GM19372 (cell line): ENCODE measurements around the gene NLRP1.

Experiments used
- ATAC-seq: cut with Tn5 transposase; IDR thresholded peaks from one replicate; pipeline ENCODE4 v1.9.1; 2021; ENCODE audit warnings: mild to moderate bottlenecking, low read depth, moderate library complexity; ENCODE audit not compliant: unreplicated experiment

Gene NLRP1

DNA sequence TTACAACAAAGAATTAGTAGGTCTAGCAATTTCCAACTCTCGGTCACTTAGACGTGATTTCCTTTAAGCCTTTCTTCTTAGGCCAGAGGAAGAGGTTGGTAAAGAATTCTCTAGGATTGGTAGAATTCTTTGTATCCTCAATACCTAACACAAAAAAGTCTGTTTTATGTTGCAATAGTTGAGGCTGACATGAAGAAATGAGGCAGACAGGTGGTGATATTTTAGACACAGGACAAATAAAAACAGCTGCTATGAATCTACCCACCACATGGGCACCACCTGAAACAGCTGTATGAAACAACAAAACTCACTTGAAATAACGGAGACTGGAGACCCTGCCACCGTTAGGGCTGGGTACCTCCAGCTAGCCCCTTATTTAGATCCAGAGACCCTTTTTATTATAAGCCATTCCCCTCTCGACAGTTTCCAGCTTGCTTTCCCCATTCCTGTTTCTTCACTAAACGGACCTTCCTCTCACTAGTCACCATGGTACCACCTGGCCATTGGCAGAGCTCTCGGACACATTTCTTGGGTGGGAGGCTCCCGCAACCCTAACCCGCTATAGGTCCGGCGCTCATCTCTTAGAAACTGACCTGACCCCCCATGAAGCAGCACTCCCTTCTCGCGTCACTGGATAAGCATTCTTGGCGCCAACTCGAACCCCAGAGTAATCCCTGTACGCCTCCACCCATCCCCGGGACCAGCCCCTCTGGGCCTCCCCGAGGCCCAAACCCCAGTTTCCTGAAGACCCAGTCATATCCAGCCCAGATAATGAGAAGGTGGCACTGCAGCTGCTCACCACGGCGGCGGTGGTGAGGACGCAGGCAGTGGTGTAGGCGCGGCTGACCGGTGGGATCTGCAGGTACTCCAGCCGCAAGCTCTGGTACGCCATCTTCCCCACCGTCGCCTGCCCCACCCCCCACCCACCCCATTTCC, 98.8 kb downstream of the NLRP1 start, which contains the start of gene DERL2:
DERL2 (minus strand) TSS at position 909 of the 936 bp plus-strand sequence; CDS start at position 892, 17 bp downstream.
- ATAC-seq = no peak

DNA sequence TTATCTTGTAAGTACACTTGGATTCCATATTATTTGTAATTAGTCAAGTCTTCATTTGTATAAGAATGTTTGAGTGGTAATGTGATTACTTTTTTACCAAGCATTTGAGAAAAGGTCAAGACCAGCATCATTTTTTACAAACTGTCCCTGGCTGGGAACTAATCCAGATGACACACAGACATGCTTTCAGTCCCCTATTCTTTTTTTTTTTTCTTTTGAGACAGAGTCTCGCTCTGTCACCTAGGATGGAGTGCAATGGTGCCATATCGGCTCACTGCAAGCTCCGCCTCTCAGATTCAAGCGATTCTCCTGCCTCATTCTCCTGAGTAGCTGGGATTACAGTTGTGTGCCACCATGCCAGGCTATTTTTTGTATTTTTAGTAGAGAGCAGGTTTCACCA, 102.9 kb downstream of the NLRP1 start:
- no peak for ATAC-seq

DNA sequence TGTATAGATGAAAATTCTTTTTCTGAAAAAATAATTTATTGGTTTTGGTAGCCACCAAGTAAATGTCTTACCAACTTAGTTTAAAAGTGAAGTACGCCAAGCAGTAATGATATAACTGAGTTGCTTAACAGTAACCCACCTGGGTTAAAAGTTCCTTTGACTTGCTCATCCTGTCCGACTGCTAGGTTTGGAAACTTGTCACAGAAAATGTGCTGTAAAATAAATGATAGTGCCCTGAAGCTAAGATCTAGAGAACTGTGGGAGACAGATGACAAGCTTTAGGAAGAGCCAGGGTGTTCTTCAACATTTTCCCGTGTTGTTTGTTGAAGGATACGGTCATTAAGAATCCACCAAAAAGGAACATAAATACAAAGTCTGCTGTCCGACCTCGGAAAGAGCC, 103.3 kb downstream of the NLRP1 start:
- ATAC-seq = no peak

DNA sequence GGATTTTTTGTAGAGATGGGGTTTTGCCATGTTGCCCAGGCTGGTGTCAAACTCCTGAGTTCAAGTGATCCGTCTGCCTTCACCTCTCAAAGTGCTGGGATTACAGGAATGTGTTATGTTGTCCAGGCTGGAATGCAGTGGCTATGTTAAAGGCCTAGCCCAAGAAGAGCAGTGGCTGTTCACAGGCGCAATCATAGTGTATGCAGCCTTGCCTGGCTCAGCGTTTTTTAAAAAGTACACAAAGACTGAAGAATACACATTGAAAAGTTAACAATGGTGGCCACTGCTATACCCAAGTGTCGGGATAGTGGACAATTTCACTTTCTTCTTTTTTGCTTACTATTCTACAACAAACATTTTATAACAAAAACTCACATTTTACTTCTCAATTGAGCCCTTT, 105.3 kb downstream of the NLRP1 start:
- ATAC-seq = no peak

DNA sequence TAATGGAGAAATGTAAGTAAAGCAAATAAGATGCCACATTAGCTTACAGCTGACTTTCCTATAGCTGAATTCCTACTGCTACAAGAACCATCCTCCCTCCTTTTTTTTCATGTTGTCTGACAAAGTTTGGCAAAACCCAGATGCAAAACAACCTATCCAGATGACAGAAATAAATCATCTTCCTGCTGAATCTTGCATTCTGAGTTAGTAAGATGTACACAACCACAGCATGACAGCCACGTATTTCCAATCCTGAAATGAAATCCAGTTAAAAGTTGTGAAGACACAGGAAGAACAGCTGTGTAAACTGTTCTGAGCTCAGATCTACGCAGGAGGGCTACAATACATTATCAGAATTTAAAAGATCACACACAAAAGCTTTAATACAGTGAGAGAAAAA, 110.4 kb downstream of the NLRP1 start:
- ATAC-seq = no peak

DNA sequence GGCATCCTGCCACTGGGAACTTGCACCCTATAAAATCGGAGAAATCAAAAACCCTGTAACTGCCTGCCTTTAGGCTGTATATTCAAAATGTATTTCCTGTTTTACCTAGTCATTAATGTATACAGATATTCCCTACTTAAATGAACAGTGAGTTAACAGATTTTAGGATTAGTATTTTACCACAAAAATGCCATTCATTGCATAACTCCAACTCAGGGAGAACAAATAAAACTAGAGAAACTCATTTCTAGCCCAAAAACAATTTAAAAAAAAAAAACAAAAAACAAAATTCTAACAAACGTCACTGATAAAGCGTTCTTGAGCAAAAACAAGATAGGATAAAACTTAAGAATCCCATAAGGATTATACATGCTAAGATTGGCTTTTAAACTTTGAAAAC, 111.8 kb downstream of the NLRP1 start:
- no peak for ATAC-seq

DNA sequence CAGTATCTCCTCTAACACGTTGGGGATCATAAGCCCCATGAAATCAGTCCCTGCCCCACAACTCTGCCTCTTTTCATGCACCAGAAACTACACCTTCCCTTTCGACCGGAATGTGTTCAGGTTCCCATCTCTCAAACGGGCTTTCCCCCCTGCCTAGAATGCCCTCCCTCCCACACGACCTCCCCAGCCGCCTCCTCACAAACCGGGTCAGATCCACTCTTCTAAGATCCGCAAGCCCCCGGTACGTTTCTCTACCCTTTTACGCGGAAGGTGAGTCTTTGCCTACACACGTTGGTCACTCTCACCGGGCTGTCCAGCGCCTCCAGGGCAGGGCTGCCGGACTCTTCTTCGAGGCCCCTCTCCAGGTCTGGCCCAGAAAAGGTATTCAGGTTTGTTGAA, 116.2 kb downstream of the NLRP1 start:
- no peak for ATAC-seq

DNA sequence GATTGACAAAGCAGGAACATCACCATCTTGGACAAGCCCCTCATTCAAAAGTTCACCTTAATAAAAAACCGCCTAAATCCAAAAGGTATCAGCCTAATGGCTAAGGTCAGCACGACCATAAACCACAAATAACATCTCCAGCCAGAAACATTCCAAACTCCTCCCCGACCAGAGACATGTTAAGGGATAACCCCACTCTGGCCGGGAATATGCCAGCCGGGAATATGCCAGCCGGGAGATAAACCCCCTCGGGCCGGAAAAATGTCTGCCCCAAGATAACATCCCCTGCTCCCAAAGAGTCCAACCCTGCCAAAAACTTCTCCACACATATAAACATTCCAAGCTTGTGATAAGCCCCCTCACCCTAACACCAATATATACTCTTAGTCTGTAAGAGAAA, 116.9 kb downstream of the NLRP1 start:
- no peak for ATAC-seq

DNA sequence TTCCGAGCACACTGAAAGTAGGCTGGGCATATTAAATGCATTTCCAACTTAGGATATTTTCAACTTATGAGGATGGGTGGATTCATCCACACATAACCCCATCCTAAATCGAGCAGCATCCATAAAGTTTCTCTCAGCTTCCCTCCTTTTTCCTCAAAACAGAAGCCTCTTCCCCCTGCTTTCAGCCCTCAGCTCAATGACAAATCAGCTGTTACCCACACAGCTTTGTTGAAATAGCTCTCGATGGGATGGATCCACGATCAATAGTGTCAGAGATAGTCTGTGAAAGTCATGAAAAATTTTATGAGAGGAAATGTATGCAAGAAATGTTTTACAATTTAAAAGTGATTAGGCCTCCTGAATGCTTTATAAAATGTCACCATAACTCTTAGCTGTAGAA, 118.0 kb downstream of the NLRP1 start:
- ATAC-seq = no peak

DNA sequence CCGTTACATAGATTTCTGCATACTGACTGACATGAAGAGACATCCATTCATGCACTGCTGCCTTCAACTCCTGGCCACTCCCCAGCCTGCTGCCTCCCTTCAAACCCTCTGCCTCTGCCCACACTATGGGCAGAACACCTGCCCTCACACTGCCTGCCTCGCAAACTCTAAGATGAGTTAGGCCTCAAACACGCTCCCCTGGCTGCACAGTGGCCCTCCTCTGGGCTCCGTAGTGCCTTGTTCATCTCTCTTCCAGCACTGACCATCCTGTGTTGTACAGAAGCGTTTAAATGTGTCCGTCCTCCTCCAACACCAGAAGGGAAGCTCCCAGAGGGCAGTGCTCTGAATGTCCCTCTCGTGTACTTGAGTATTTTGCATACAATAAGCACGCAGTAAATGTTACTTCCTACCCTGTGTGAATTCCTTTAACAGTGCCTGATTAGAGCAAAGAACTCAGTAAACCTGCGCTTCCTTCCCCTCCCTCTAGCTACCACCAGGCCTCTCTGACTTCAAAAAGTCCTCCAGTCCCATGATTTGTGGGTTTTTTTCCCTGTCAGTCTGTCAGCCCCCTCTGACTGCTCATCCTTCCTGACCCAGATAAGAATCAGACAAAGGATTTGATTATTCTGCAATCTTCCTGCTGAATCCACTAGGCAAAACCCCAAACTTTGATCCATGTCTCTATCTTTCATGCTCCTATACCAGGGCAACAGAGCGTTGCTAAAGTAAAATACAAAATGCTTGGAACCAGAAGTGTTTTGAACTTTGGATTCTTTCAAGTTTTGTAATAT, 119.4 kb downstream of the NLRP1 start:
- no peak for ATAC-seq
